Endothelial cell (in vitro differentiated cells): ENCODE data around the gene SAMD4A. TPM values are rescaled to one million over a fixed set of nuclear protein-coding genes. Genes with fewer than 3 reads are reported as not detected.

ENCODE experiments used
- DNase-seq: peaks from one replicate; pipeline ENCODE4 v3.0.0; 2021; ENCODE audit warnings: low spot score
- H3K27ac Mint-ChIP-seq: one replicate; pipeline ENCODE4 v1.8.0; 2021; ENCODE audit warnings: mixed read lengths, inconsistent platforms; ENCODE audit not compliant: unreplicated experiment
- H3K27me3 Mint-ChIP-seq: one replicate; pipeline ENCODE4 v1.8.0; 2021; ENCODE audit warnings: mild to moderate bottlenecking, moderate library complexity, mixed read lengths, inconsistent platforms; ENCODE audit not compliant: unreplicated experiment
- H3K36me3 Mint-ChIP-seq: one replicate; pipeline ENCODE4 v1.8.0; 2021; ENCODE audit warnings: mild to moderate bottlenecking, low read depth, mixed read lengths, inconsistent platforms; ENCODE audit not compliant: unreplicated experiment
- H3K4me1 Mint-ChIP-seq: one replicate; pipeline ENCODE4 v1.8.0; 2021; ENCODE audit warnings: mild to moderate bottlenecking, mixed read lengths, inconsistent platforms; ENCODE audit not compliant: unreplicated experiment
- H3K4me3 Mint-ChIP-seq: one replicate; pipeline ENCODE4 v1.8.0; 2021; ENCODE audit warnings: mild to moderate bottlenecking, mixed read lengths, inconsistent platforms; ENCODE audit not compliant: unreplicated experiment
- H3K9me3 Mint-ChIP-seq: one replicate; pipeline ENCODE4 v1.8.0; 2021; ENCODE audit warnings: mixed read lengths, inconsistent platforms; ENCODE audit not compliant: unreplicated experiment
- CTCF ChIP-seq: fragments of 200-600 bp; sonication (generic); IDR thresholded peaks from one replicate; pipeline ENCODE4 v1.5.0; 2021; ENCODE audit warnings: antibody characterized with exemption; ENCODE audit not compliant: unreplicated experiment
- total RNA-seq: library from RNA; stranded (reverse); fragmentation: NEBNext Ultra II Directional; extraction: Animal tissue kit (Norgen Biotek cat#: 25700); gene quantifications from one replicate; pipeline ENCODE4 v1.2.1, GENCODE V29; 2021; ENCODE audit not compliant: unreplicated experiment

Gene SAMD4A
- total RNA-seq, 1 donor from 2014 or later: 9.2 TPM

GRCh38 chr14:54767450-54767849 lies 200.5 kb downstream of the SAMD4A start:
- no peaks in the 10 kb centered on the region for H3K9me3 Mint-ChIP-seq
- peaks cover 9% of the 10 kb centered on the region for H3K36me3 Mint-ChIP-seq
- H3K4me3 Mint-ChIP-seq: no peak overlapping the region
- H3K27ac Mint-ChIP-seq: no peak overlapping the region
- H3K4me1 Mint-ChIP-seq: no peaks in the 10 kb centered on the region
- TF ChIP-seq CTCF: no peak
- DNase-seq: no peak
- H3K27me3 Mint-ChIP-seq: peaks cover 4% of the 10 kb centered on the region

DNA sequence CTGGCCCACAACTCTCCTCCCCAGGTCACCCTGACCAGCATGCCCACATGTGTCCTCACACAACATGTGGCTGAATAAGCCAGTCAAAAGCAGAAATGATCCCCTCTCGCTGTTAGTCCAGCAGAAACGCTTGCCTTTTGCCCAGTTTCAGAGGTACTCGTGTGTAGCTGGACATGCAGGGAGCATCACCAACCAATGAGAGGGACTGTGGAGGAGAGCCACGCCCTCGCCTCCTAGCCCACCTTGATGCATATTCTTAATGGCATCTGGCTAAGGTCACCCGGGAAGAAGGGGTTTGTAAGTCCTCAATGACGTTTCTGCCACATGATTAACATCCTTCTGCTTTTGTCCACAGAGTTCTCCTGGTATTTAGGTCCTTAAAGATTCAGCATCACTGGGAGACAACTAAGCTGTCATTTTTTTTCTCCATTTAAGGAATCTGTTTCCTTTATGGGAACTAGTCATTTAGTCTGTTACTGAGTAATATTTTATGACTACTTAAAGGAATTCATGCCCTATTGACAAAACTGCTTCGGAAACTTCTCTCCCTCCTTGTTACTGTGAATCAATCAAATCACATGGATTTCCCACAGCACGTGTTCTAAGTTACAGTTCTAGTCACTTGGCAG lies 201.7 kb downstream of the SAMD4A start:
- TF ChIP-seq CTCF: no peak
- H3K9me3 Mint-ChIP-seq: no peaks in the 10 kb centered on the region
- no peak overlapping the region for H3K4me3 Mint-ChIP-seq
- H3K27ac Mint-ChIP-seq: no peak overlapping the region
- H3K36me3 Mint-ChIP-seq: peaks cover 9% of the 10 kb centered on the region
- H3K4me1 Mint-ChIP-seq: peaks cover 9% of the 10 kb centered on the region
- no peak for DNase-seq
- peaks cover 4% of the 10 kb centered on the region for H3K27me3 Mint-ChIP-seq

DNA sequence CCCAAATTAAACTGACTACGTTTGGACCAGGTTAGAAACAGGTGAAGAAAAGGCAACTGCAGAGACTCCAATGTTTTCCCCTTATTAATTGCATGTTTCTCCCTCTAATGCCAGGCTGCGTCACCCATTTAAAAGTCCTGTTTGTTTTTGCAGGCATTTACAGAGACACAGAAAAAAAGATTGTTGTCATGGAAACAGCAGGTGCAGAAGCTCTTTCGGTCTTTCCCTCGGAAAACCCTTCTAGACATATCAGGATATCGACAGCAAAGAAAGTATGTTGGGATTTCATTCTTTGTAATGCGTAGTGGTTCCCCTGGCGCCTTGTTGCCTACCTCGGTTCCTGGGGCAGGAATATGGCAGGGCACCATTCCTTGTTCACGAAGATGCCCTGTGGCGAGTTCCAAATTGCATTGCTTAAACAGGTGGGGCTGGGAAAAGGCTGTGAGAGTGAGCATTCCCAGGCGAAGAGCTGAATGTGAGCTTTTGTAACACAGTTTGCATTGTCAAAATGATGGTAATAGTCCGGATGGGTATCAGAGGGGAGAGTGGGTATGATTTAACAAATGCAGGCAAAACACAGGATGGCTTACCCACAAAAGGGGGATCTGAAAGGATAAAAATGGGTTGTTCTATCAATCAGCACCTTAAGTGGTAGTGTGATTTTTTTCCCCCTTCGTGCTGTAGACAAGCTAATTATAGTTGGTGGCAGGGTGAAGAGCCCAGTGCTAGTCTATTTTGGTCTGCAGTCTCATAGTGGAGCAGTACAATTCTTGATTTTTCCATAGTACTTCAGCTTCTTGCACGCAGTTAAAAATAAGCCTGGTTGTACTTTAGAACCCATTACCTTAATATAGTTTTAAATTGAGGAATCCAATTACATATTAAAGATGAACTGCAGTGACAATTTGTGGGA lies 203.3 kb downstream of the SAMD4A start:
- Mint-ChIP-seq H3K4me3 (no peak overlapping the region), H3K27me3 (peaks cover 8% of the 10 kb centered on the region), H3K4me1 (peaks cover 14% of the 10 kb centered on the region), H3K9me3 (no peaks in the 10 kb centered on the region), H3K27ac (no peak overlapping the region), H3K36me3 (peaks cover 4% of the 10 kb centered on the region)
- no peak for DNase-seq
- no peak for TF ChIP-seq CTCF

GRCh38 chr14:54771411-54772027 lies 204.6 kb downstream of the SAMD4A start:
- H3K27me3 Mint-ChIP-seq: peaks cover 8% of the 10 kb centered on the region
- no peak for DNase-seq
- no peaks in the 10 kb centered on the region for H3K9me3 Mint-ChIP-seq
- H3K4me3 Mint-ChIP-seq: no peak overlapping the region
- peaks cover 14% of the 10 kb centered on the region for H3K4me1 Mint-ChIP-seq
- TF ChIP-seq CTCF: no peak
- no peak overlapping the region for H3K27ac Mint-ChIP-seq
- no peaks in the 10 kb centered on the region for H3K36me3 Mint-ChIP-seq
